NCI-H748 treated with DMSO at 0.1 percent for 48 hours (cell line): Measurements from ENCODE around the gene PGLYRP1.
A peak's percentile ranks its signal among the peaks of the same experiment; 100 is the strongest.

Experiments used
- DNase-seq: peaks from one replicate; lab custom pipeline; 2025; lab: John Stamatoyannopoulos, UW

The PGLYRP1 gene

GRCh38 chr19:46022431-46023310 lies at the start of gene PGLYRP1:
Gene PGLYRP1, minus strand, starts transcription at chr19:46023053. Its CDS starts 32 bp downstream, at chr19:46023021.
- DNase-seq = no peak

GRCh38 chr19:46069806-46070341 lies 47.0 kb upstream of the PGLYRP1 start:
- no peak for DNase-seq

- DNase-seq = no peak
Measured at GRCh38 chr19:46068345-46069258, 45.7 kb upstream of the PGLYRP1 start.

GRCh38 chr19:46067691-46068090 lies 44.8 kb upstream of the PGLYRP1 start:
- no peak for DNase-seq

- DNase-seq = no peak
Measured at GRCh38 chr19:46066471-46066870, 43.6 kb upstream of the PGLYRP1 start.

GRCh38 chr19:46065486-46066071 lies 42.7 kb upstream of the PGLYRP1 start:
- no peak for DNase-seq

GRCh38 chr19:46063201-46063600 lies 40.3 kb upstream of the PGLYRP1 start:
- no peak for DNase-seq

- DNase-seq = no peak
Measured at GRCh38 chr19:46060012-46060411, 37.2 kb upstream of the PGLYRP1 start.

GRCh38 chr19:46058778-46059177 lies 35.9 kb upstream of the PGLYRP1 start:
- DNase-seq = no peak

- peak; percentile 74 for DNase-seq
Measured at GRCh38 chr19:46056536-46056935, 33.7 kb upstream of the PGLYRP1 start.

- no peak for DNase-seq
Measured at GRCh38 chr19:46052896-46053295, 30.0 kb upstream of the PGLYRP1 start.

GRCh38 chr19:46049597-46049996 lies 26.7 kb upstream of the PGLYRP1 start:
- DNase-seq = peak; percentile 77

- no peak for DNase-seq
Measured at GRCh38 chr19:46043519-46043918, 20.7 kb upstream of the PGLYRP1 start.

- DNase-seq = no peak
Measured at GRCh38 chr19:46042252-46042883, 19.5 kb upstream of the PGLYRP1 start.

- DNase-seq = peak; percentile 30
Measured at GRCh38 chr19:46040952-46041500, 18.2 kb upstream of the PGLYRP1 start, which contains the start of gene IGFL4. Gene IGFL4, minus strand, starts transcription at chr19:46041002. Its CDS starts 40 bp downstream, at chr19:46040962.

- DNase-seq = no peak
Measured at GRCh38 chr19:46040125-46040524, 17.3 kb upstream of the PGLYRP1 start.

GRCh38 chr19:46036744-46037128 lies 13.9 kb upstream of the PGLYRP1 start:
- no peak for DNase-seq

- DNase-seq = no peak
Measured at GRCh38 chr19:46035986-46036743, 13.3 kb upstream of the PGLYRP1 start.

GRCh38 chr19:46035546-46035945 lies 12.7 kb upstream of the PGLYRP1 start:
- no peak for DNase-seq

GRCh38 chr19:46033401-46033800 lies 10.5 kb upstream of the PGLYRP1 start:
- no peak for DNase-seq
